Activated B cell treated with CpG ODN at 0.5 μM for 24 hours (primary cell): ENCODE results near the gene POTEG. TPM values are rescaled to one million over a fixed set of nuclear protein-coding genes. Genes with fewer than 3 reads are reported as not detected.
"Not testable (repeated sequence)": the region's sequence is repeated elsewhere in the genome, so short reads cannot be mapped to it uniquely, and the experiment has no call there.

Experiments used
- ATAC-seq: fragments of 200-7000 bp; cut with Tn5 transposase; one replicate; pipeline ENCODE4 v1.10.0; 2021; ENCODE audit warnings: low read depth, mild to moderate bottlenecking, moderate library complexity
- CTCF ChIA-PET: fragments of 350-600 bp; sonication (Branson Sonifier 250); formaldehyde crosslinking; loops from one replicate; lab custom pipeline; 2021; ENCODE audit warnings: antibody characterized with exemption; lab: Charles Lee
- POLR2A ChIA-PET: fragments of 350-600 bp; sonication (Branson Sonifier 250); formaldehyde crosslinking; loops from one replicate; lab custom pipeline; 2021; ENCODE audit warnings: antibody characterized with exemption; lab: Charles Lee
- DNase-seq: peaks from one replicate; pipeline ENCODE4 v3.0.0; 2022
- H3K27ac Mint-ChIP-seq: one replicate; pipeline ENCODE4 v1.8.0; 2020; ENCODE audit warnings: mixed read lengths
- H3K27me3 Mint-ChIP-seq: one replicate; pipeline ENCODE4 v1.8.0; 2021; ENCODE audit warnings: mixed read lengths
- H3K36me3 Mint-ChIP-seq: one replicate; pipeline ENCODE4 v1.8.0; 2021; ENCODE audit warnings: low read depth, mixed read lengths
- H3K4me1 Mint-ChIP-seq: one replicate; pipeline ENCODE4 v1.8.0; 2021; ENCODE audit warnings: mixed read lengths
- H3K4me3 Mint-ChIP-seq: one replicate; pipeline ENCODE4 v1.8.0; 2020; ENCODE audit warnings: mild to moderate bottlenecking, mixed read lengths
- H3K9me3 Mint-ChIP-seq: one replicate; pipeline ENCODE4 v1.8.0; 2020; ENCODE audit warnings: mixed read lengths
- intact Hi-C: fragments of 100-400 bp; cut with micrococcal nuclease; formaldehyde crosslinking; loops from one replicate; pipeline ENCODE4 v1.15.1; 2024
- total RNA-seq: library from RNA; stranded (reverse); gene quantifications from 2 replicates; pipeline ENCODE4 v1.2.3, GENCODE V29; 2022

Gene POTEG
- total RNA-seq, 1 donor from 2014 or later: not detected

DNA sequence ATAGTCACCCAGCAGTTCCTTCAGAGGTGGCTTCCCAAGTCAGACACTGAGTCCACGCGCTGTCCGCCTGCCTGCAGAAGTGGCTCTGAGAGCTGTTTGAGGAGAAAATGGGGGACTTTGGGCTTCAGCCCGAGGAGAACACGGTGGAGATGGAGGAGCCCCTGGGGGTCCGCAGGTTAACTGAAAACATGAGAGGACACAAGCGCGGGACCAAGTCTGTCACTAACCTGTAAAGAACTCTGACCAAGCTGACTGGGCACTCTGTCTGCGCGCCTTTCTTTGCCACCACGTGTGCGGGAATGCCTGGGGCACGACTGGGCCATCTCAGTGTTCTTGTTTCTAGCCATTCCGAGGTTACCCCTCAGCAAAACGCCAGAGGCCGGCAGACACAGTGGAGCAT, 62.4 kb downstream of the POTEG start:
- H3K27ac Mint-ChIP-seq, ATAC-seq, POLR2A ChIA-PET, intact Hi-C loops, H3K36me3 Mint-ChIP-seq, H3K4me3 Mint-ChIP-seq, CTCF ChIA-PET, H3K9me3 Mint-ChIP-seq, DNase-seq, H3K4me1 Mint-ChIP-seq, H3K27me3 Mint-ChIP-seq: not testable (repeated sequence)

DNA sequence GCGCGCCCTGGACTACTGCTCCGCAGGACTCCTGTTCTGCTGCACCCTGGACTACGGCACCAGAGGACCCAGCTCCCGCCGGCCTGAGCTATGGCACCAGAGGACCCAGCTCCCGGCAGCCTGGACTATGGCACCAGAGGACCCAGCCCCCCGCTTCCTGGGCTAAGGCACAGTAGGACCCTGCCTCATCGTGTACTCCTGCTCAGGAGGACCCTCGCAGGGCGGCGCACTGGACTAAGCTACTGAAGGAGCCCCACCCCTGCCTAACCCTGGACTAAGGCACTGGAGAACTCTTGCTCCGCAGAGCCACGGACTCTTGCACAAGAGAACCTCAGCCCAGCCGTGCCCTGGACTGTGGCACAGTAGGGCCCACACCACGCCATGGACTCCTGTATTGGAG, 71.3 kb downstream of the POTEG start:
- H3K9me3 Mint-ChIP-seq, ATAC-seq, H3K4me1 Mint-ChIP-seq, DNase-seq, H3K36me3 Mint-ChIP-seq, CTCF ChIA-PET, H3K4me3 Mint-ChIP-seq, POLR2A ChIA-PET, H3K27me3 Mint-ChIP-seq, intact Hi-C loops, H3K27ac Mint-ChIP-seq: not testable (repeated sequence)

DNA sequence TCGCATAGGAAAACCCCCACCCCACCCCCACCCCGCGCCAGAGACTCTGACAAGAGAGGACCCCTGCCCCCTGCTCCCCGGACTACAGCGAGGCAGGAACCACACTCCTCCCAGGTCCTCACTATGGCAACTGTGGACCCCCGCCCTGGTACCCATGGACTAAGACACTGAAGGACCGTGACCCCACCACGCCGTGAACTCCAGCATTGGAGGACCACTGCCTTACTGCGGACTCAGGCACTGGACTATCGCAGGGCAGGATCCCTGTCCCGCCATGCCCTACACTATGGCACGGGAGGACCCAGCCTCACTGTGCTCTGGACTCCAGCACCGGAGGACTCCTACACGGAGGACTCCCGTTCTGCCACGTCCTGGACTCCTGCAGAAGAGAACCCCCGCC, 71.8 kb downstream of the POTEG start:
- intact Hi-C loops, H3K27ac Mint-ChIP-seq, H3K4me3 Mint-ChIP-seq, DNase-seq, H3K4me1 Mint-ChIP-seq, POLR2A ChIA-PET, ATAC-seq, CTCF ChIA-PET, H3K9me3 Mint-ChIP-seq, H3K27me3 Mint-ChIP-seq, H3K36me3 Mint-ChIP-seq: not testable (repeated sequence)

DNA sequence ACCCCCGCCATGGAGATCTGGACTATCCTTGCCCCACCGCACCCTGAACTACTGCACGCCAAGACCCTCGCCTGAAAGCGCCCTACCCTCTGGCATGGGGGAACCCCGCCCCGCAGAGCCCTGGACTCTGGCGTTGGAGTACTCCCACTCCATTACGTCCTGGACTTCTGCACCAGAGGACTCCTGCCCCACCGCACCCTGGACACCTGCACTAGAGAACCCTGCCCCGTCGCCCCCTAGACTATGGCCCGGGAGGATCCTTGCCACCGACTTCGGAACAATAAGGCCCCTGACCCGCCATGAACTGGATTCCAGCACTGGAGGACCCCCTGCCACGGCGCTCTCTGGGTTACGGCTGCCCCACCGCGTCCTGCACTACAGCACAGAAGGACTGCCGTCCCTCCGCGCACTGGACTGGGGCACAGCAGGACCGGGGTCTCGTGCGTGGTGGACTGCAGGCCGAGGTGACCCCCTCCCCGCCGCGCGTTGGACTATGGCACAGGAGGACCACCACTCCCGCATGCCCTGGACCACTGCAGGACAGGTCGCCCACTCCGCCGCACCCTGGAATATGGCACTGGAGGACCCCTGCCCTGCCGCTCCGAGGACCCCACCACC, 72.4 kb downstream of the POTEG start:
- H3K4me1 Mint-ChIP-seq, ATAC-seq, H3K27me3 Mint-ChIP-seq, H3K9me3 Mint-ChIP-seq, POLR2A ChIA-PET, H3K27ac Mint-ChIP-seq, H3K4me3 Mint-ChIP-seq, DNase-seq, CTCF ChIA-PET, H3K36me3 Mint-ChIP-seq, intact Hi-C loops: not testable (repeated sequence)

DNA sequence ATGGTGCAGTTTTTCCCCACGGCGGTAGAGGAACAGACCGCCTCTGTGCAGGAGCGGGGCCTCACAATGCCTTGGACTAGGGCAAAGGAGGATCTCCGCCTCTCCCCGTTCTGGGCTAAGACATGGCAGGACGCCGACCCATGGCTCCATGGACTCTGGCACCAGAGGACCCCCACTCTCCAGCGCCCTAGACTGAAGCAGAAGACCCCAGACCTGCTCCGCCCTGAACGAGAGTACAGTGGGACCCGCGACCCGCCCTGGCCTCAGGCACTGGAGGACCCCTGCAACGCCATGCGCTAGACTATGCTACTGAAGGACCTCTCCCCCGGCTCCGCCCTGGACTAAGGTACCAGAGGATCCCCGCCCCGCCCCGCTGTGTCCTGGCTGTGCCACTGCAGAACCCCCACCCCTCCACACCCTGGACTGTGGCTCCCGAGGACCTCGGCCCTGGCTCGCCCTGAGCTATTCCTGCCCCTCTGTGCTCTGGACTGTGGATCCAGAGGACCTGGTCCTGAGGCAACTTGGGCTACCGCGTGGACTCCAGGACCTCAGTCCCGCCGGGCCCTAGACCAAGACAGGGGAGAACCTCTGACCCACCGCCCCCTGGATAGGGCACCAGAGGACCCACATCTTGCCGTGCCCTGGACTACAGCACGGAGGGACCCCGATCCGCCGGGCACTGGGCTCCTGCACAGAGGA, 73.1 kb downstream of the POTEG start:
- CTCF ChIA-PET, H3K4me1 Mint-ChIP-seq, H3K4me3 Mint-ChIP-seq, POLR2A ChIA-PET, intact Hi-C loops, H3K27me3 Mint-ChIP-seq, ATAC-seq, H3K9me3 Mint-ChIP-seq, DNase-seq, H3K27ac Mint-ChIP-seq, H3K36me3 Mint-ChIP-seq: not testable (repeated sequence)
